Stimulated activated CD4-positive, alpha-beta T cell treated with anti-CD3 and anti-CD28 coated beads, TNF-alpha, amount 100 ng/mL, for 4 hours (primary cell): ENCODE measurements around the gene GUCY1B1.

ENCODE experiments used
- DNase-seq, 3 experiments: peaks; one replicate each; pipeline ENCODE4 v3.0.0-alpha.2; 2020; ENCODE audit warnings: low read depth in 3 of 3

Gene GUCY1B1

DNA sequence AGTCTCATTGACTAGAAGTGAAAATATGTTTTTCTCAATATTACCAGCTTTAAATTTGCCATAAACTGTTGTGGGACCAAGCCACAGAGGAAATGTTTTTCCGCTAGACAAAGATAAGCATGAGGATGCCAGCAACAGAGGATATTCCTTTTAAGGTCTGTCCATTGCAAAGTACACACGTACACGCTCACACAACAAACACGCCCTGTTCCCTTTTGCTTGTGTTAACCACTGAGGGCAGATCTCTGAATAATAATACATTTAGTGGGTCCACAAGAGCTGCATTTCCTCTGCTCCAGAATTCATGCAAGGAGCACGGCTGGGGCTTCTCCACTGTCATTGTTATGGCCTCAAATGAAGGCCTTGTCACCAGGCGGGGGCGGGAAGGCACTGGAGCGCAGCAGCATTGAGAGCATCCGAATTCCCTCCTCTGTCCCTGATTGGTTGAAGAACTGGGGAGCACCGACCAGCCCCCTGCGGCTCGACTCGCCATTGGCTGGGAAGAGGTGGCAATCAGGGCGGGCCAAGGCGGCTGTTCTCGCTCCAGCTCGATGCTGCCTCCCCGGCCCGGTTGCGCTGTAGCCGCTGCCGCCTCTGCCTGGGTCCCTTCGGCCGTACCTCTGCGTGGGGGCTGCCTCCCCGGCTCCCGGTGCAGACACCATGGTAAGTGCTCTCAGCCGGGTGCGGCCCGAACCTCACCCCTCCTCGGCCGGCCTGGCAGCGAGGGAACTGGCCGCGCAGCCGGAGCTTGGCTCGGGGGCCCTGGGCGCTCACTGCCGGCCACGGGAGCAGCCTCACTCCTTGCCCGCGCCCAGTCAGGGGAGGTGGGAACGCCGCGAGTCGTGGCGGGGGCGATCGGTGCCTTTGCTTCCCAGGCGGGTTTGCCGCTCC, at the start of gene GUCY1B1:
Gene GUCY1B1, plus strand, starts transcription at position 541 of the 891 bp plus-strand sequence. Its CDS starts 120 bp downstream, at position 661.
- DNase-seq, result peak; percentile 1 to 40 (median 23)

DNA sequence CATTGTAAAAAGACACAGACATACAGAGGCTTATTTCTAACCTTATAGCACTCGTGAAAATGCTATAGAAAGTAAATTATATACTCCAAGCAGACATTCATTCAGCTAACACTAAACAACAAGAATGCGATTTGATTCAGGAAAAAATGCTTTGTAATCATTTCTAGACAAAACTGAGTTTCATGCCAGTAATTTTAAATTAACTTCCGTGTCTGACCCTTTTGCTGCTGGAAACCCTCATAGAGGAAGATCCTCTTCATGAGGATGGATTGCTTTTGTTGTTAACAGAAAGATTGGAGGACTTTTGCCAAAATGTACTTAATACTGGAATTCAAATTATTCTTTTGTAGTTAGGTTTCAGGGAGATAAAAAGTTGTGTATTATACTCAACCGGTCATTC, 48.9 kb upstream of the GUCY1B1 start:
- no peak for DNase-seq

- no peak for DNase-seq
Observed at GRCh38 chr4:155711556-155711955, 47.3 kb upstream of the GUCY1B1 start.

DNA sequence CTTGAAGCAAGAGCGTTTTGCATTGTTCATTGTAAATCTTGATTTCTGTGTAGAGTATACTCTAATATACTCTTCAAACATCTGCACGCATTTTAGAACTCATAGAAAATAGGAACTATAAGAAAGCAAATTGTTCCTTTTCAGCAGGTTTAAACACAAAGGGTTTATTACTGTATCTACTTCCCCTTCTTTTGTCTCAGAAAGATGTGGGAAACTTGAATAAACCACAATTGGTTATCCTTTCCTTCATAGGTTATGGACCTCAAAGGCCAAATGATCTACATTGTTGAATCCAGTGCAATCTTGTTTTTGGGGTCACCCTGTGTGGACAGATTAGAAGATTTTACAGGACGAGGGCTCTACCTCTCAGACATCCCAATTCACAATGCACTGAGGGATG, 46.0 kb upstream of the GUCY1B1 start:
- DNase-seq, result no peak

- DNase-seq, result no peak
Observed at GRCh38 chr4:155713911-155714310, 44.9 kb upstream of the GUCY1B1 start.

DNA sequence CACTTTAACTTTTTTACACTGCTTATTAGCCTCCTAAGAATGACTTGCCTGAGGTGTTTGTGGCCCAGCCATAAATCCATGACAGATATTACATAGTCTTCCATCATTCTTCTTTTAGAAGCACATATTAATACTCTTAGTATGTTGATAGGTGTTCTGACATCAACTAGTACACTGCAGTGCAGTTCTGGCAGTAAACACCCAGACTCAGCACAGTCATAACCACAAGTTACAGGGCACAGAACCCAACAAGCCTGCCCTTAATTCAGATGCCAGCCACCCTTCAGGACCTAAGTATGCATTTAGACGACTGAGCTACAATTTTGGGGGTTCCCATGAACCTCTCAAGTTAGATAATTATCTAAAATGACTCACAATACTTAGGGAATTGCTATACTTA, 36.5 kb upstream of the GUCY1B1 start:
- DNase-seq, result no peak

GRCh38 chr4:155722816-155723499, 35.9 kb upstream of the GUCY1B1 start:
- DNase-seq, result no peak

DNA sequence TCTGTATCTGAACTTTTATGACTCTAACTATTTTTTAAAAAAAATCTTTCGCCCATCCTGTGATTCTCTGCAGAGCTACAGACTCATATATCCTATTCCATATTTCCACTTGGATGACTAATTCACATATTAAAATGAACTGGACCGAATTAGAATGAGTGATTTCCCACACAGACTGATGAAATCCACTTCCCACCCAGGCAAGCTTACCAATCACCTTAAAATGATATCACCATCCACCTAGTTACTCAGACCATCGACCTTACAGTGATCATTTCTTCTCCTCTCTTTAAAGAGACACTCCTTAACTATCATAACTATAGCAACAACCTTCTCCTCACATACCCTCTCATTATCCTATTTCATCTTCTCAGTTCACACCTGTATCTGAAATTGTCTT, 34.1 kb upstream of the GUCY1B1 start:
- DNase-seq, result no peak

DNA sequence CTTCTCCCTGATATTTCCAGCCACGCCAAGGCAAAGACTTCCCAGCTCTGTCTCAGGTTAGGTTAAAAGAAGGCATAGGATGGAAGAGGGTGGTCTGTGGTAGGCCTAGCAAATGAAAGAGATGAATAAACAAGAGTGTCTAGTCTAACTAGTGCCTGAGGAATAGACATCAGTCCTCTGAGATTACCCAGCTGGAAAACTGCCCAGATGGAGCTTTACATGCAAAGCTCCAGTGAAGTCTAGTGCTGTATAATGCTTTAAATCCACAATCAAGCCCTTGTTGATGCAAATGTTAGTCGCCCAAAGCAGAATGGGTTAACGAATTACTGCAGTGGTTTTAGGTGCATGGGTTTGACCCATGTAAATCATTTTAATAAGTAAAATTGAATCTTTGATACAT, 24.8 kb upstream of the GUCY1B1 start:
- DNase-seq, result no peak

GRCh38 chr4:155734951-155735350, 23.9 kb upstream of the GUCY1B1 start:
- DNase-seq, result no peak

GRCh38 chr4:155735496-155735895, 23.3 kb upstream of the GUCY1B1 start:
- no peak for DNase-seq

DNA sequence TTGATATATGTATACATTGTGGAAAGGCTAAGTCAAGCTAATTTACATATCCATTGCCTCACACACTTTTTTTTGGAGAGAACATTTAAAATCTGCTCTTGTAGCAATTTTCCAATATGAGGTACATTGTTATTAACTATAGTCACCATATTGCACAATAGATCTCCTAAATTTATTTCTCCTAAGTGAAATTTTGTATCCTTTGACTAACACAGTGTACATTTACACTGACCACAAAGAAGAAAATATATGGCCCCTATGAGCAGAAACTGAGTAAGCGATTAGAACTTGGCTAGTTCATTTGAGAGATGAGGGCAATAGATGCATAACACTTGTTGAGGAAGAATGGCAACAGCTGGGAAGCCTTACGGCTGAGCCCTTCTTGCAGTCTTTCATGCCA, 20.3 kb upstream of the GUCY1B1 start:
- DNase-seq, result no peak

- no peak for DNase-seq
Observed at GRCh38 chr4:155741546-155741945, 17.3 kb upstream of the GUCY1B1 start.

DNA sequence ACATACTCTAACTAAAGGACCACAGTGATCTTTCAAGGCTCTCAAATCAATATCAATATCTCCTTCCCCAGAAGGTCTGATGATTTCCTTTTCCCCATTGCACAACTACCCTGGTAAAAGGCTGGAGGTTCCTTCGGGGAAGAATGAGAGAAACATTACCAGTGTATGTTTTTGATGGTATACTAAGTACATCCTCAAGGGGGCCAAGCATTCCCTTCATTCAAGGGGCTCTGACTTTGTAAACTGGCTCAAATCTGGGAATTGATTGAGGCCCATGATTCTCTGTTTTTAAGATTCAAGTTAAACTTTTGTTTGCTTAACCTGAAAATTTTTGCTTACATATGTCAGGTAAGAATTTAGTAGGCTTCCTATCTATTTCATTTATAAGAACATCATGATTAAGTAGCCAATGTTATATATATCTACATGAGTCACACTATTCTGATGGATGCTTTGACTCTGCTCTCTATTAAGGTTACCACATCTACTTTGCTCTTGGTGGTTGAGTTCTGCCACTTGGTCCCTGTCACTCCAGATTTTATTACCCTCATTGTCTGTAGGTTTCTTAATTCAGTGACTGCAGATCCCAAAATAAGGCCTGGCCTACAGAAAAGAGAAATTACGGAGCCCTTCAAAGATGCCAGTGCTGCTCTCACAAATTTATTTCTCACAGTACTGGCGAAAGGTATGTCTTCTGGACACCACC, 16.4 kb upstream of the GUCY1B1 start:
- no peak for DNase-seq

DNA sequence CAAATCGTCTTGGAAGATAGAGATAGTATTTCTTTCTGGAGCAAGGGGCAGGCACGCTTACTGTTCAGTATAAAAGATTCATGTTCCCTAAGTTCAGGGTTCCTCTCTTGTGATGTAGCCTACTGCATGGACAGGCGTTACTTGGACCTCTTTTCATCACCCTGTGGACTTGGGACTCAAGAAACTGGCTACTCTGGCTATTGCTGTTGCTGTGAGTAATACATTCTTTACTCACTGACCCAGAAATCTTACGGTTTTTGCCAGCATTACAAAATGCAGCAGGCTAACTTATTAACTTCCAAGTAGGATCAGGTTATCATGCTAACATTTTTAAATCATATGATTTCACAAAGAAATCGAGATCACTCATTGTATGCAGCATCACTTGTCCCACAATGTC, 12.8 kb upstream of the GUCY1B1 start:
- no peak for DNase-seq

GRCh38 chr4:155748039-155748438, 10.8 kb upstream of the GUCY1B1 start:
- no peak for DNase-seq

- DNase-seq, result no peak
Observed at GRCh38 chr4:155749041-155749440, 9.8 kb upstream of the GUCY1B1 start.

GRCh38 chr4:155751569-155751968, 7.3 kb upstream of the GUCY1B1 start:
- no peak for DNase-seq

DNA sequence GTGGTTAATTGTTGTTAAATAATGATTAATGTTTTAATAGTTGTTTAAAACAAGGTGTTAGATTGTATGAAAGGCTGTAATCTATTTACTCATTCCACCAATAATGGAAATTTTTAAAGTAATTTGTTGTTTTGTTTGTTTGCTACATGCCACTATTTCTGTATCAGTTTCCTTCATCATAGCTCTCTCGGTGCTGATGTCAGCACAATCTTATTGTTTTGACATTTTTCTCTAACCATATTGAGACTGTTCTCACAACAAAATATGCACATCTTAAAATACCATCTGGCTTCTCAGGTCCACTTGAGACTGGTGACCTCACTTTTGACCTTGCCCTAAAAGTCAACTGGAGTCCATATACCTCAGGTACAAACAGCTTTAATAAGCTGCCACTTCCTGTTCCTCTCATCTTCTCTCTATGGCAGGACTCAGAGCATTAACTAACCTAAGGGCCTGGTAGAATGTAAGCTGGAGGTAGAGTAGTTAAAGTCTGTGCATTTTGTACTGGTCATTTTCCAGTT, 1.0 kb upstream of the GUCY1B1 start:
- no peak for DNase-seq

DNA sequence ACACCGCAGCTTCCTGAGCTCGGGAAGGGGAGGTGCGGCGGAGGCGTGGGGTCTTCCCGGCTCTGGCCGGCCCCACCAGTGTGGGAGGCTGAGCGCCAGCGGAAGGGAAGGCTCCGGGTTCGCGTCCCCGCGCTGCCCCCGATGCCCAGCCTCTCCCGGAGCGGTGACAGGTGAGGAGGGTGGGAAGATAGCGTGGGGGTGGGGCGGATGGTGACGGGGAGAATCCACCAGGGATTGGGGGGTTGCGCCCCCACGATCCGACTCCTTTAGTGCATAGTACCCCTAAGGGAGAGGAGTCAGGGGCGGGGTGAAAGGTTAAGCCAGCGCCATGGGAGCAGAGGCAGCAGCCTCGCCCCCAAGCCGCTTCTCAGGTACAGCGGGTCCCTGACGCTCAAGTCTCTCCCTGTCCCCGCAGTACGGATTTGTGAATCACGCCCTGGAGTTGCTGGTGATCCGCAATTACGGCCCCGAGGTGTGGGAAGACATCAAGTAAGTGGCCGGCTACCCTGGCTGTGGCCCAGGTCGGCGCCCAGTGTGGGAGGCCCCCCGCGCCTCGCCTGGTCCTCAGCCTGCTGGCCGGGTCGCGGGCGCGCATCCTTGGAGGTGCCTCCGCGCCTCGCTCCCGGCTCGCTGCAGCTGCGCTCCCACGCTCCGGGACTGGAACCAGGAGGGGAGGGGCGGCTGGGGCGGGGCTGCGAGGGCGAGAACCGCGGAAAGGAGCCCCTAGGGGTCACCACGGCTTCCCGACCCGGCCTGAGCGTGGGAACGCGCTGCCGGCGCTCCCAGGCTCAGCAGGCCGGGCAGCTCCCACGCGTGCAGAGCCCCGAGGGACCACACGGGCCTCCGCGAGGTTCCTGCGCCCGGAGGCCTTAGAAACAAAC, 791 bp downstream of the GUCY1B1 start:
- no peak for DNase-seq

DNA sequence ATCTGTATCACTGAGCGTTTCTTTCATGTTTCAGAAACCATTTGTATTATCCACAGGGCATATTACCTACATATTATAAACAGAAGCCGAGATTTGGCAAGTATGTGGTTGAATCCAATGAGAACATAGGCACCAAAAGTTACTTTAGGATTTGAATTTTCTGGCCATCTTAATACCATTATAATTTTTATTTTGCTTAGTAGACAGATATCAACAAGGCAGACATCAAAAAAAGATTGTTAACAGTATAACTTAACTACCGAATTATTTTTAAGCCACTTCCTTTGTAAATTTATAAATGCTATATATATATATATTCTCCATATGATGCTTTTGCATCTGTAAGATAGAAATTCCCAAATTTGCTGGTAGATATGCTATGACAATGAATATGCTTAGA, 2.2 kb downstream of the GUCY1B1 start:
- no peak for DNase-seq
